ENCODE data around the gene EHF. TPM values are rescaled to one million over a fixed set of nuclear protein-coding genes. Genes with fewer than 3 reads are reported as not detected.

The EHF gene
- total and polyA plus RNA-seq, 9 of the 15 experiments (the other 6 are each of a cell fraction or from before 2014, with no cell fraction given): 0.04 to 0.54 (median 0.37) TPM

DNA sequence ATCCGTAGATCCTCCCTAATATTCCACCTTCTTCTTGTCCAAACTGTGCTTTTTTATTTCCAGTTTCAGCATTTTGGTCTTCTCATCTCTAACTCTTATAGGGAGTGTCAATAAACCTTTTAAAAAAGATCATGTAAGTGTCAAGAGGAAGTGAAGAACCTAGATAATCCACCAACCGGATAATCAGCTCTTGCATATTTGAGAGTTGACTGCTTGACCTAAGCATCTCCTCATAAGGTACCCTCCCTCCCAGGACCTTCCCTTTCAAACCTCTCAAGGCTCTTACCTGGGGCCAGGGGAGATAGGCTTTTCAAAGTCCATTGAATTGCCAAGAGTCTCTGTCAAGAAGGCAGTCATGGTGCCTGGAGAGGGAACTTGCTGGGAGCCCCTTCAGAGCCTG, 691 bp upstream of the EHF start:
- BruUV-seq (replicated peaks): no TSS peak
- TF ChIP-seq HNRNPLL (IDR thresholded peaks at IDR 0.05; ENCODE audit: low read depth, low read length, poor library complexity, severe bottlenecking) (no peak), RBM34 (IDR thresholded peaks at IDR 0.05; ENCODE audit: borderline replicate concordance, insufficient read depth, low read length) (no peak), SIRT6 (IDR thresholded peaks at IDR 0.05; ENCODE audit: low read depth, low read length) (no peak), KHSRP (IDR thresholded peaks at IDR 0.05) (no peak), EP400 (IDR thresholded peaks at IDR 0.05) (no peak)
- TF ChIP-seq, protein P1, sequence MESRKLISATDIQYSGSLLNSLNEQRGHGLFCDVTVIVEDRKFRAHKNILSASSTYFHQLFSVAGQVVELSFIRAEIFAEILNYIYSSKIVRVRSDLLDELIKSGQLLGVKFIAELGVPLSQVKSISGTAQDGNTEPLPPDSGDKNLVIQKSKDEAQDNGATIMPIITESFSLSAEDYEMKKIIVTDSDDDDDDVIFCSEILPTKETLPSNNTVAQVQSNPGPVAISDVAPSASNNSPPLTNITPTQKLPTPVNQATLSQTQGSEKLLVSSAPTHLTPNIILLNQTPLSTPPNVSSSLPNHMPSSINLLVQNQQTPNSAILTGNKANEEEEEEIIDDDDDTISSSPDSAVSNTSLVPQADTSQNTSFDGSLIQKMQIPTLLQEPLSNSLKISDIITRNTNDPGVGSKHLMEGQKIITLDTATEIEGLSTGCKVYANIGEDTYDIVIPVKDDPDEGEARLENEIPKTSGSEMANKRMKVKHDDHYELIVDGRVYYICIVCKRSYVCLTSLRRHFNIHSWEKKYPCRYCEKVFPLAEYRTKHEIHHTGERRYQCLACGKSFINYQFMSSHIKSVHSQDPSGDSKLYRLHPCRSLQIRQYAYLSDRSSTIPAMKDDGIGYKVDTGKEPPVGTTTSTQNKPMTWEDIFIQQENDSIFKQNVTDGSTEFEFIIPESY (CRISPR knock-in tag; IDR thresholded peaks at IDR 0.05): no peak
- TF ChIP-seq, protein P2, sequence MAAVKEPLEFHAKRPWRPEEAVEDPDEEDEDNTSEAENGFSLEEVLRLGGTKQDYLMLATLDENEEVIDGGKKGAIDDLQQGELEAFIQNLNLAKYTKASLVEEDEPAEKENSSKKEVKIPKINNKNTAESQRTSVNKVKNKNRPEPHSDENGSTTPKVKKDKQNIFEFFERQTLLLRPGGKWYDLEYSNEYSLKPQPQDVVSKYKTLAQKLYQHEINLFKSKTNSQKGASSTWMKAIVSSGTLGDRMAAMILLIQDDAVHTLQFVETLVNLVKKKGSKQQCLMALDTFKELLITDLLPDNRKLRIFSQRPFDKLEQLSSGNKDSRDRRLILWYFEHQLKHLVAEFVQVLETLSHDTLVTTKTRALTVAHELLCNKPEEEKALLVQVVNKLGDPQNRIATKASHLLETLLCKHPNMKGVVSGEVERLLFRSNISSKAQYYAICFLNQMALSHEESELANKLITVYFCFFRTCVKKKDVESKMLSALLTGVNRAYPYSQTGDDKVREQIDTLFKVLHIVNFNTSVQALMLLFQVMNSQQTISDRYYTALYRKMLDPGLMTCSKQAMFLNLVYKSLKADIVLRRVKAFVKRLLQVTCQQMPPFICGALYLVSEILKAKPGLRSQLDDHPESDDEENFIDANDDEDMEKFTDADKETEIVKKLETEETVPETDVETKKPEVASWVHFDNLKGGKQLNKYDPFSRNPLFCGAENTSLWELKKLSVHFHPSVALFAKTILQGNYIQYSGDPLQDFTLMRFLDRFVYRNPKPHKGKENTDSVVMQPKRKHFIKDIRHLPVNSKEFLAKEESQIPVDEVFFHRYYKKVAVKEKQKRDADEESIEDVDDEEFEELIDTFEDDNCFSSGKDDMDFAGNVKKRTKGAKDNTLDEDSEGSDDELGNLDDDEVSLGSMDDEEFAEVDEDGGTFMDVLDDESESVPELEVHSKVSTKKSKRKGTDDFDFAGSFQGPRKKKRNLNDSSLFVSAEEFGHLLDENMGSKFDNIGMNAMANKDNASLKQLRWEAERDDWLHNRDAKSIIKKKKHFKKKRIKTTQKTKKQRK (IDR thresholded peaks at IDR 0.05; ENCODE audit: borderline replicate concordance, low read depth, low read length): no peak

More for the DNA sequence above, 691 bp upstream of the EHF start:
- no peaks in the 10 kb centered on the region for H3K27me3 ChIP-seq (ENCODE audit: control insufficient read depth in 2 of 2, insufficient read depth in 2 of 2, low read length in 2 of 2)
- intact Hi-C loops (cut with micrococcal nuclease): no loop called here
- H3K36me3 ChIP-seq (ENCODE audit: control insufficient read depth, insufficient read depth, low read length): no peaks in the 10 kb centered on the region
- no peaks in the 10 kb centered on the region for H3K9me3 ChIP-seq (replicated peaks; ENCODE audit: control insufficient read depth, insufficient read depth, low read depth, low read length)
- DNase-seq (ENCODE audit: extremely low read depth in 1 of 4, low spot score in 3 of 4) (no peak), FAIRE-seq (no peak), ATAC-seq (no peak)
- in situ Hi-C loops (cut with MboI): no loop called here
- H3K27ac ChIP-seq (ENCODE audit: extremely low read depth, low read depth, low read length): no peak overlapping the region
- no peak overlapping the region for H3K9ac ChIP-seq (ENCODE audit: insufficient read depth in 1 of 2, low read depth in 2 of 2, low read length in 2 of 2)
- no peaks in the 10 kb centered on the region for H4K20me1 ChIP-seq (replicated peaks; ENCODE audit: control insufficient read depth, insufficient read depth, low read length)
- H3K79me2 ChIP-seq (ENCODE audit: control insufficient read depth, insufficient read depth, low read length): no peaks in the 10 kb centered on the region
- ChIA-PET CTCF (ENCODE audit: low intra/inter-chr PET ratio) (no interaction called here), POLR2A (interaction anchor here (0.7 kb wide), 1 partner anchor 520 kb away, joined by 3 read pairs; no protein-coding TSS in a partner anchor)
- H3K9me1 ChIP-seq (ENCODE audit: control insufficient read depth, insufficient read depth, low read length): no peaks in the 10 kb centered on the region
- H2AFZ ChIP-seq (ENCODE audit: low read depth, low read length): no peak overlapping the region
- WGBS (ENCODE audit: insufficient coverage, low coverage, missing lambda C conversion rate): 48% methylated on average over 2 of the region's 2 CpGs
- H3K4me3 ChIP-seq: no peak overlapping the region
- H3K4me2 ChIP-seq (ENCODE audit: insufficient read depth, low read length): no peak overlapping the region
- H3K4me1 ChIP-seq (replicated peaks in 1 of 2; ENCODE audit: control insufficient read depth in 2 of 2, insufficient read depth in 2 of 2, low read length in 2 of 2): peaks cover 3 to 42% of the 10 kb centered on the region in 2 experiments; a peak in 4 of 5 replicates

Data from K562 (cell line).